Mucosa of stomach (tissue), 1 donor: Measurements from ENCODE around the gene SKP1.

ENCODE experiments used
- H3K27me3 ChIP-seq: one replicate; pipeline ENCODE4 v1.7.0; 2013; ENCODE audit warnings: mild to moderate bottlenecking, low read length; ENCODE audit not compliant: control insufficient read depth, insufficient read depth
- H3K36me3 ChIP-seq: one replicate; pipeline ENCODE4 v1.7.0; 2013; ENCODE audit warnings: low read length; ENCODE audit not compliant: control insufficient read depth, insufficient read depth
- H3K4me1 ChIP-seq: one replicate; pipeline ENCODE4 v1.7.0; 2013; ENCODE audit warnings: mild to moderate bottlenecking, low read length; ENCODE audit not compliant: control insufficient read depth, insufficient read depth
- H3K4me3 ChIP-seq: one replicate; pipeline ENCODE4 v1.7.0; 2013; ENCODE audit warnings: low read length
- H3K9ac ChIP-seq: one replicate; pipeline ENCODE4 v1.7.0; 2013; ENCODE audit warnings: mild to moderate bottlenecking, low read length, moderate library complexity
- H3K9me3 ChIP-seq: one replicate; pipeline ENCODE4 v1.7.0; 2013; ENCODE audit warnings: mild to moderate bottlenecking, low read length, moderate library complexity; ENCODE audit not compliant: control insufficient read depth
- donor health status: Pancreatic carcinoma.

Gene SKP1

DNA sequence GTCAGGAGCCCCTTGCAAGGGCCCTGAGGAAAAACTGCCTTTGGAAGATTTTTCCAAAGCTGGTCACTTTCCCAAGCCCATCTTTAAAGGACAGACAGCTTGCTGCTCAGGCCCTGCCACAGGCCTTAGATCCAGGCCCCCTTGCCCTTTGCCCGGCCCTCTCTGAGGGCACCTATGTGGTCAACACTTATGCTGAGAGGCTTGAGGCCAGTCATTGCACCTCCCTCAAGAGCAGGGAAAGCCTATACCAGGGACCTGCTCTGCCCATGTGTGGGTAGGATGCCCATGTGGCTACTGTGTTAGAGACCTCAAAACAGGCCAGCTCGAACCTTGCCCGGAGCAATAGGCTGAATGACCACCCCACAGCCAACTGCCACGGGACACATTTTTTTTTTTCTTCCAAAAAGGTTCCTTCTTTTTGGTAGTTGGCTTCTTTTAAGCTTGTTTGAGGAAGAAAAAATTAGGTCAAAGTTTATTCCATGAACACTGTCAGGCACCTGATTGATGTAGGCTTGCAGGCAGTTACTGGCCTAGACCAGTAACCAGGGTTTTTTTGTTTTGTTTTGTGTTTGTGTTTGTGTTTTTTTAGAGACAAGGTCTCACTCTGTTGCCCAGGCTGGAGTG is 58.4 kb downstream of the SKP1 start:
- H3K4me3 ChIP-seq = no peak overlapping the region
- peaks cover 10% of the 10 kb centered on the region for H3K4me1 ChIP-seq
- no peaks in the 10 kb centered on the region for H3K9me3 ChIP-seq
- H3K27me3 ChIP-seq = peaks cover 9% of the 10 kb centered on the region
- H3K36me3 ChIP-seq = no peaks in the 10 kb centered on the region
- H3K9ac ChIP-seq = no peak overlapping the region

DNA sequence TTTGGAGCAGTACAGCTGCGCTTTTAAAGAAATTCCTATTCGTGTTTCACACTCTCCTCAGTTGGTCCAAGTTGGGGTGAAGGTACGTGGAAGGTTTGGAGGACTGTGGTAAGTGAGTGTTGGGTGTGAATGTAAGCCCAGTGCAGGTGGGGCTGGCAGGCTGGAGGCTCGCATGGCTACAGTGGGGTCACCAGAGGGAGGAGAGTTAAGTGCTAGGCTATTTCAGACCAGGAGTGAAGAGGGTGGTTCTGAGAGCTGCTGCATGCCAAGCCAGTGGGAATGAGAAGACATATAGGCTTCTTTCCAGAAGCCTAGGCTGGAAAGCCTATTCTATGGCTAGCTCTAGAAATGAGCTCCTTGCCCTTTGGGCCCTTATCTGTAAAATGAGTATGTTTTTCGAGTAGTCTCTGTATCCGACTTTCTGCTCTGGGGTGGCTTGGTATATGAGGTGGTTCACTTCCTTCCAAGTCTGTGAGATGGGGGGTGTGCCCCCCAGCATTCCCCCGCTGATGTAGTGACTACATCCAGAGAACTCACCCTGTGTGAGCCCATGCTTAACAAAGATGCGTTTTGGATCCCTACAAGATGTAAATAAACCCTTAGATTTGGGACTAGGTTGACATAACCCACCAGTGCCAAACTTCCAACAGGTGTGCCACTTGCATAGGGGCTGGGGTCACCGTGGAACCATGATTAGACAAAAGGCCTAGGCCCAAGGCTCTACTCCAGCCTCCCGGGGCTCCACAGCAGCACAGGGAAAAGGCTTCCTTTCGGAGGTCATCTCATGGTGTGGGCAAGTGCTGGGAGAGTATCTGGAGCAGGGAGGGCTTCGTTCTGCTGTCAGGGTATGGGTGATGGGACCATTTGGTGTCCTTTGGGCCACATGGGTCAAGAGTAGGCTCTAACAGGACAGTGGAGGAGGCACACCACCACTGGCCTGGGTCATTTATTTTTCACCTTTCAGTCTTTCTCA is 59.7 kb downstream of the SKP1 start:
- Histone ChIP-seq H3K9me3 (no peaks in the 10 kb centered on the region), H3K9ac (no peak overlapping the region), H3K4me3 (no peak overlapping the region), H3K27me3 (peaks cover 15% of the 10 kb centered on the region), H3K36me3 (no peaks in the 10 kb centered on the region), H3K4me1 (peaks cover 10% of the 10 kb centered on the region)

DNA sequence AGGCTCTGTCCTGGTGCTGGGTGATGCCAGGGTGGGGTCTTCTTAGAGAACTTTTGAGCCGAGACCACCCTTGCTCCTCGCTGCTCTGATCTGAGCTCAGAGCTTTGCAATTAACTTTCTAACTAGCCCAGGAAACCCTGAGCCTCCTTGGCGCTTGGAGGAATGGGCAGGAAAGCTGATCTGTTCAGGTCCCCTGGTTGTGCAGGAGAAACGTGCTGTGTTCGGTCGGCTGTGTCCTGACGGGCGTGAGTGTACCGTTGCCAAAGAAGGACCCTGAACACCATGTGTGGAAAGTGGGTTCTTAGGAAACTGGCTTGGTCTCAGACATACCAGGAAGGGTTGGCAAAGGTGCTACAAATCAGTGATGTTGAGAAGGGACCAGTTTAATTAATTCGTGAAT is 60.5 kb downstream of the SKP1 start:
- no peak overlapping the region for H3K9ac ChIP-seq
- H3K36me3 ChIP-seq = no peaks in the 10 kb centered on the region
- H3K4me1 ChIP-seq = peaks cover 10% of the 10 kb centered on the region
- H3K9me3 ChIP-seq = no peaks in the 10 kb centered on the region
- H3K4me3 ChIP-seq = no peak overlapping the region
- peaks cover 16% of the 10 kb centered on the region for H3K27me3 ChIP-seq

DNA sequence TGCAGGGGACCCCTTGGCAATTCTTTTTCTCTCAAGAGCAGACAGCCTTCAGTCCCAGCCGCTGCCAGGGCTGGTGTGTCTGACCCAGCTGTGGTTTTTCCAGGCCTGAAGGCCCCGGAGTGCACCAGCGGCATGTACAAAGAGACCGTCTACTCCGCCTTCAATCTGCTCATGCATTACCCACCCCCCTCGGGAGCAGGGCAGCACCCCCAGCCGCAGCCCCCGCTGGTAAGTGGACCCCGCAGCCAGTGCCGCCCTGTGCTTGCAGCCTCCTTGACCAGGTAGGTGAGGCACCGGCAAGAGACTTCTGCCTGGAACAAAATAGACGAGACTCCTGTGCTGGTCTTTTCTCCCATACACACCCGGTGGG is 61.0 kb downstream of the SKP1 start:
- Histone ChIP-seq H3K9ac (peak overlapping the region; percentile 31), H3K27me3 (peaks cover 16% of the 10 kb centered on the region), H3K4me3 (no peak overlapping the region), H3K36me3 (no peaks in the 10 kb centered on the region), H3K4me1 (peaks cover 10% of the 10 kb centered on the region), H3K9me3 (no peaks in the 10 kb centered on the region)

- Histone ChIP-seq H3K4me3 (no peak overlapping the region), H3K27me3 (peaks cover 16% of the 10 kb centered on the region), H3K4me1 (peaks cover 10% of the 10 kb centered on the region), H3K9me3 (no peaks in the 10 kb centered on the region), H3K36me3 (no peaks in the 10 kb centered on the region), H3K9ac (peak overlapping the region; percentile 31)
These were observed 61.6 kb downstream of the SKP1 start for GRCh38 chr5:134114886-134115805.

DNA sequence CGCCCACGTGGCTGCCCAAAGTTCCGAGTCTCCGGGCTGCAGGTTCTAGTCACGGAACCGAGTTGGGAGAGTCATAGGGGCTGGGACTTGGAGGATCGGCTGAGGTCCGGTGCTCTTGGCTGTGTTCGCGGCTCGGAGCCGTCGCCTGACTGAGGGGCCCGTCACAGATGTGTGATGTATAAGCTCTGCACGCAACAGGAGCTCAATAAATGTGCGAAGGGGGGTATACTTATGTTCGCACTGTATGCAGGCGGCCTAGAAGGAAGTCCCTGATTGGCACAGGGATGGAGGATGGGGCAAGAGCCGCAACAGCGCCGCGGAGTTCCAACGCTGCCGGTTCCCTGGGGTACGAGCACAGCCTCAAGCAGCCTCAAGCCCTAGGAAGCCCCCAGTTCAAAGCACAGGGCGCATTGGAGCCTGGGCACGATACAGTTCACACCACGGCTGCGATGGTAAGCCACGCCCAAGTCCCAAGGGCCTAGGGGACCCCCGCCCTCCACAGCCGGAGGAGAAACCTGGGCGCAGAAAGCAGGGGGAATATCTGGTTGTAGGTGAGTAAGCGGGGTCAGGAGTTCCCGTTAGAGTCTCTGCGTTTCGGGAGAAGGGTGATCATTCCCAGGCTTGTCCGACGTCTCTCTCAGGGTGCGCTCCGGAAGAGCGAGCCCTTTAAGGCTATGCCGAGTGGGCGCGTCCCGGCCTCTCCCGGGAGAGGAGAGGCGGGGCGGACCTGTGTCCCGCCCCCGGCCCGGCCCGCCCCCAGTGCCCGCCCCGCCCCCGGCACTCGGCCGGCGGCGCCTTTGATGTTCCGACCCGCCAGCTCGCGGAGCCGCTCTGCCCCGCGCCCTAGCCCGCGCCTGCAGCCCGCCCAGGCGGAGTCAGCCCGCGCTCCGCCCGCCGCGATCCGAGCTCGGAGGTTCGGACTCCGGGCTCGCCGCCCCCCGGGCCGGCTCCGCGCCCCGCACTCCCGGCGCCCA is 62.6 kb downstream of the SKP1 start, which contains the start of gene TCF7:
TSS of gene TCF7 (plus strand) at position 780 of the 974 bp plus-strand sequence. CDS start 226 bp downstream, outside the sequence.
- peak within 1 kb of the TSS; percentile 64 for H3K4me3 ChIP-seq
- no peaks in the 10 kb centered on the region for H3K36me3 ChIP-seq
- peaks cover 16% of the 10 kb centered on the region for H3K27me3 ChIP-seq
- H3K9ac ChIP-seq = peak within 1 kb of the TSS; percentile 67
- H3K4me1 ChIP-seq = peaks cover 10% of the 10 kb centered on the region
- no peaks in the 10 kb centered on the region for H3K9me3 ChIP-seq

- Histone ChIP-seq H3K9me3 (no peaks in the 10 kb centered on the region), H3K27me3 (peaks cover 16% of the 10 kb centered on the region), H3K36me3 (no peaks in the 10 kb centered on the region), H3K9ac (no peak overlapping the region), H3K4me3 (no peak overlapping the region), H3K4me1 (peaks cover 10% of the 10 kb centered on the region)
These were observed 63.3 kb downstream of the SKP1 start for GRCh38 chr5:134113363-134113889.

DNA sequence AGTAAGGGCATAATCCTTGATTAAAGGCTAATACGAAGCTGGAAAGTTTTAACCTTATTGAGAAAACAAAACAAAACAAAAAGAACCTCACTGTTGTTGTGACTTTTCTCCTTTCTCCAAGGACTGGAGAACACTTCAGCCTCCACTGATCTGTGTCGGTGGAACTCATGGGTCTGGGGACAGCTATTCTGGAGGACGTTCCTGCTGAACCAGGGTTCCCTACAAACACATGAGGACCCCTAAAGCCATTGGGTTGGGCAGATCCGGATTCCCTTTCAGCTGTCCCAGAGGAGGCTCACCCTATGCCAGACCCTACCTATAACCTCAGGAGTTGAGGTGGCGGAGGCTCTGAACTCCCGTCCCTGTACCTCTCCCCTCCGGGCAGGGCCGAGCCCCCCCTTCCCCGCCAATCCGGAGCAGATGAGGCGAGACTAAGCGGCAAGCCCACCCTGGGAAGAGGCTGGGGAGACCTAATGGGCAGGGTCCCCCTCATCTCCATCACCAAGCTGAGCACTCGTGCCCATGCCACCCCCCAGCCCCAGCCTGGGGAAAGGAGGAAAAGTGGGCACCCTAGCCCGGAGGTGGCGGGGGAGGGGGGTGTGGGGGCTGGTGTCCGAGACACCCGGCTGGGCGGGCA is 63.9 kb downstream of the SKP1 start:
- H3K4me1 ChIP-seq = peaks cover 10% of the 10 kb centered on the region
- no peaks in the 10 kb centered on the region for H3K9me3 ChIP-seq
- no peaks in the 10 kb centered on the region for H3K36me3 ChIP-seq
- no peak overlapping the region for H3K9ac ChIP-seq
- peaks cover 16% of the 10 kb centered on the region for H3K27me3 ChIP-seq
- no peak overlapping the region for H3K4me3 ChIP-seq

GRCh38 chr5:134111741-134112647 is 64.8 kb downstream of the SKP1 start:
- H3K4me1 ChIP-seq = peaks cover 10% of the 10 kb centered on the region

DNA sequence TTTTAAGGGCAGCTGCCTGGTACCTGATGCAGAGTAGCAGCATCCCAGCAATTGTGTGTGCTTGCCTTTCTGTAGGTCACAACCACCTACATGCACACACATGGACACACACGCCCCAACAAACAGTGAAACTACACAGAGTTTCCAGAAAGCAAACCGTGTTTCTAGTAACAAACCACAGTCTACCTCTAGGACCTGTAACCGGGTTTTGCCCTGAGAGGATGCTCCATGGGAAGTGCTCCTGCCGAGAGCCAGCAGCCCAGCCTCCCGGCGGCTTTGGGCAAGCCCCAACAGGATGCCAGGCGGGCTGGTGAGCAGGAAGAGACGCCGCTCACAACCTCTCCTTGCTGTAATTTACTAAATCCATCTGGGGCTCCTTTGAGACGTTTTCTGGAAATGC is 66.4 kb downstream of the SKP1 start:
- peaks cover 10% of the 10 kb centered on the region for H3K4me1 ChIP-seq
- H3K36me3 ChIP-seq = no peaks in the 10 kb centered on the region
- H3K4me3 ChIP-seq = no peak overlapping the region
- peaks cover 16% of the 10 kb centered on the region for H3K27me3 ChIP-seq
- H3K9ac ChIP-seq = no peak overlapping the region
- no peaks in the 10 kb centered on the region for H3K9me3 ChIP-seq

More at GRCh38 chr5:134111741-134112647, 64.8 kb downstream of the SKP1 start:
- Histone ChIP-seq H3K9me3 (no peaks in the 10 kb centered on the region), H3K36me3 (no peaks in the 10 kb centered on the region), H3K27me3 (peaks cover 16% of the 10 kb centered on the region), H3K4me3 (no peak overlapping the region), H3K9ac (no peak overlapping the region)
